HepG2 (cell line): ENCODE measurements around the gene LRP5. TPM values are rescaled to one million over a fixed set of nuclear protein-coding genes. Genes with fewer than 3 reads are reported as not detected.

Experiments
- FOXA3 ChIP-seq: IDR thresholded peaks from 2 replicates; pipeline ENCODE4 v1.6.1; 2016; ENCODE audit warnings: missing genetic modification reagents, missing compliant biosample characterization
- GZF1 ChIP-seq: sonication (generic); formaldehyde crosslinking; IDR thresholded peaks from 2 replicates; pipeline ENCODE4 v1.5.1; 2020; ENCODE audit warnings: mild to moderate bottlenecking, missing genetic modification reagents
- KDM4B ChIP-seq: sonication (generic); formaldehyde crosslinking; IDR thresholded peaks from 2 replicates; pipeline ENCODE4 v1.4.0; 2020; ENCODE audit warnings: missing genetic modification reagents
- MBD4 ChIP-seq: IDR thresholded peaks from 2 replicates; pipeline ENCODE4 v1.6.1; 2012; ENCODE audit warnings: low read length, inconsistent platforms, borderline replicate concordance
- RARA ChIP-seq: IDR thresholded peaks from 2 replicates; pipeline ENCODE4 v1.6.1; 2016; ENCODE audit warnings: missing genetic modification reagents, missing compliant biosample characterization
- RBM22 ChIP-seq: fragments of 200-400 bp; formaldehyde crosslinking; optimal IDR thresholded peaks from 2 replicates; pipeline ENCODE3; 2017; ENCODE audit warnings: mild to moderate bottlenecking, low read length, moderate library complexity
- RORA ChIP-seq: sonication (generic); formaldehyde crosslinking; IDR thresholded peaks from 2 replicates; pipeline ENCODE4 v1.5.0; 2020; ENCODE audit warnings: mild to moderate bottlenecking, missing genetic modification reagents, moderate library complexity
- SALL2 ChIP-seq: sonication (generic); formaldehyde crosslinking; IDR thresholded peaks from 2 replicates; pipeline ENCODE4 v1.8.1; 2023; ENCODE audit warnings: mild to moderate bottlenecking, missing genetic modification reagents, inconsistent platforms
- SMAD9 ChIP-seq: sonication (generic); formaldehyde crosslinking; IDR thresholded peaks from 2 replicates; pipeline ENCODE4 v1.5.1; 2020; ENCODE audit warnings: mild to moderate bottlenecking, missing genetic modification reagents
- SRY ChIP-seq: sonication (generic); formaldehyde crosslinking; IDR thresholded peaks from 2 replicates; pipeline ENCODE4 v1.8.0; 2022; ENCODE audit warnings: mild to moderate bottlenecking, missing genetic modification reagents
- YEATS4 ChIP-seq: sonication (generic); formaldehyde crosslinking; IDR thresholded peaks from 2 replicates; pipeline ENCODE4 v1.4.0; 2020; ENCODE audit warnings: missing genetic modification reagents, borderline replicate concordance
- ZFP90 ChIP-seq: sonication (generic); formaldehyde crosslinking; IDR thresholded peaks from 2 replicates; pipeline ENCODE4 v1.8.0; 2022; ENCODE audit warnings: missing genetic modification reagents, mild to moderate bottlenecking, inconsistent platforms, borderline replicate concordance
- ZNF331 ChIP-seq: sonication (generic); formaldehyde crosslinking; IDR thresholded peaks from 2 replicates; pipeline ENCODE4 v1.4.0; 2020; ENCODE audit warnings: missing genetic modification reagents
- ZNF891 ChIP-seq: sonication (generic); formaldehyde crosslinking; IDR thresholded peaks from 2 replicates; pipeline ENCODE4 v1.5.0; 2020; ENCODE audit warnings: mild to moderate bottlenecking, missing genetic modification reagents
- polyA plus RNA-seq, 8 experiments: library from polyadenylated mRNA; depleted of rRNA in 3 of 8; stranded (reverse) in 7 of 8; unstranded in 1 of 8; fragments of >200 nt; fragmentation: Illumina TruSeq in 4 of 8; extraction: Trizol in 4 of 8; gene quantifications; 2 replicates each; pipeline versions ENCODE4 v1.2.1 to v1.2.3, GENCODE V29; 2011 to 2016; ENCODE audit warnings: low read depth in 4 of 8, missing spikeins in 1 of 8, mixed read lengths in 1 of 8; ENCODE audit not compliant: insufficient read depth in 1 of 8
- total RNA-seq, 5 experiments: library from RNA; depleted of rRNA; stranded (reverse); fragments of >200 nt; fragmentation: Illumina TruSeq; extraction: Trizol; gene quantifications; 2 replicates each; pipeline ENCODE4 v1.2.3, GENCODE V29; 2016; ENCODE audit warnings: low read depth in 1 of 5
- TF ChIP-seq, protein P1 (sequence below): sonication (generic); formaldehyde crosslinking; IDR thresholded peaks from 2 replicates; pipeline ENCODE4; 2020; ENCODE audit warnings: missing genetic modification reagents, mild to moderate bottlenecking, borderline replicate concordance
- TF ChIP-seq, protein P2 (sequence below), 2 experiments: sonication (generic) in 1 of 2; formaldehyde crosslinking in 1 of 2; IDR thresholded peaks; 2 replicates each; pipeline versions ENCODE4 v1.5.1 to v1.6.1; 2011 to 2020; ENCODE audit warnings: borderline replicate concordance in 1 of 2, low read depth in 1 of 2, low read length in 1 of 2, mild to moderate bottlenecking in 1 of 2, missing genetic modification reagents in 1 of 2, moderate library complexity in 1 of 2
- TF ChIP-seq, protein P3 (sequence below): sonication (generic); formaldehyde crosslinking; IDR thresholded peaks from 2 replicates; pipeline ENCODE4 v1.8.0; 2022; ENCODE audit warnings: missing genetic modification reagents, low read depth, mild to moderate bottlenecking, borderline replicate concordance
- TF ChIP-seq, protein P4 (sequence below): IDR thresholded peaks from 2 replicates; pipeline ENCODE4 v1.6.1; 2012; ENCODE audit warnings: low read depth, low read length, improper control_type of control experiment
- TF ChIP-seq, protein P5 (sequence below): sonication (generic); formaldehyde crosslinking; IDR thresholded peaks from 2 replicates; pipeline ENCODE4 v1.5.0; 2020; ENCODE audit warnings: missing genetic modification reagents, mild to moderate bottlenecking, borderline replicate concordance
- TF ChIP-seq, protein P6 (sequence below): sonication (generic); formaldehyde crosslinking; IDR thresholded peaks from 2 replicates; pipeline ENCODE4 v1.5.1; 2020; ENCODE audit warnings: mild to moderate bottlenecking, missing genetic modification reagents, borderline replicate concordance

Gene LRP5
- total and polyA plus RNA-seq, 2 of the 13 experiments (the other 11 are each of a cell fraction or from before 2014, with no cell fraction given) = 40.4 to 64.0 TPM

DNA sequence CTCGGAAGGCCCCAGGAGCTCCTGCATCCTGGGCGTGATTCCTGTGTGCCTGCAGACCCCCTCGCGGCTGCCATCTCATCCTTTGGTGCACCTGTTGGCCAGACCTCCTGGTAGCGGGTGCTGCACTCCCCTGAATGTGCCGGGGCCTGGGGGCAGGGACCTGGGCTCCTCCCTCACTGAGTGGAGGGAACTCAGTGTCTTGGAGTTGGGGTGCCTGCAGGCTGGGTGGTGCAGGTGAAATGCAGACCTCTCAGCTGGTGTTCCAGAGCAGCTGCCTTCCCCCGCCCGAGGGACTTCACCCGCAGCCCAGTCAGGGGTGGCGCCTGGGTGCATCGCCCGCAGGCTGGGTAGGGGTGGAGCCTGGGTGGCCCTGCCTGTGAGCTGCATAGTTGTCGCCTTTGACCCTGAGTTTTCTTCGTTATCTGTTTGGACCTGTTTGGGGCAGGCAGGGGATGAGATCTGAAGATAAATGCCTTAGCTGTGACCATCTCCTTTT is 31.4 kb downstream of the LRP5 start (continued):
- no peak for TF ChIP-seq SALL2 (CRISPR knock-in tag)
- 0 out of 2 replicates have a peak, but pooled peaks have one; percentile 36 for TF ChIP-seq ZNF331 (CRISPR knock-in tag)
- no peak for TF ChIP-seq KDM4B (CRISPR knock-in tag)
- TF ChIP-seq, protein P1, sequence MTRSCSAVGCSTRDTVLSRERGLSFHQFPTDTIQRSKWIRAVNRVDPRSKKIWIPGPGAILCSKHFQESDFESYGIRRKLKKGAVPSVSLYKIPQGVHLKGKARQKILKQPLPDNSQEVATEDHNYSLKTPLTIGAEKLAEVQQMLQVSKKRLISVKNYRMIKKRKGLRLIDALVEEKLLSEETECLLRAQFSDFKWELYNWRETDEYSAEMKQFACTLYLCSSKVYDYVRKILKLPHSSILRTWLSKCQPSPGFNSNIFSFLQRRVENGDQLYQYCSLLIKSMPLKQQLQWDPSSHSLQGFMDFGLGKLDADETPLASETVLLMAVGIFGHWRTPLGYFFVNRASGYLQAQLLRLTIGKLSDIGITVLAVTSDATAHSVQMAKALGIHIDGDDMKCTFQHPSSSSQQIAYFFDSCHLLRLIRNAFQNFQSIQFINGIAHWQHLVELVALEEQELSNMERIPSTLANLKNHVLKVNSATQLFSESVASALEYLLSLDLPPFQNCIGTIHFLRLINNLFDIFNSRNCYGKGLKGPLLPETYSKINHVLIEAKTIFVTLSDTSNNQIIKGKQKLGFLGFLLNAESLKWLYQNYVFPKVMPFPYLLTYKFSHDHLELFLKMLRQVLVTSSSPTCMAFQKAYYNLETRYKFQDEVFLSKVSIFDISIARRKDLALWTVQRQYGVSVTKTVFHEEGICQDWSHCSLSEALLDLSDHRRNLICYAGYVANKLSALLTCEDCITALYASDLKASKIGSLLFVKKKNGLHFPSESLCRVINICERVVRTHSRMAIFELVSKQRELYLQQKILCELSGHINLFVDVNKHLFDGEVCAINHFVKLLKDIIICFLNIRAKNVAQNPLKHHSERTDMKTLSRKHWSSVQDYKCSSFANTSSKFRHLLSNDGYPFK = 0 out of 2 replicates have a peak, but pooled peaks have one; percentile 25
- TF ChIP-seq, protein P2, sequence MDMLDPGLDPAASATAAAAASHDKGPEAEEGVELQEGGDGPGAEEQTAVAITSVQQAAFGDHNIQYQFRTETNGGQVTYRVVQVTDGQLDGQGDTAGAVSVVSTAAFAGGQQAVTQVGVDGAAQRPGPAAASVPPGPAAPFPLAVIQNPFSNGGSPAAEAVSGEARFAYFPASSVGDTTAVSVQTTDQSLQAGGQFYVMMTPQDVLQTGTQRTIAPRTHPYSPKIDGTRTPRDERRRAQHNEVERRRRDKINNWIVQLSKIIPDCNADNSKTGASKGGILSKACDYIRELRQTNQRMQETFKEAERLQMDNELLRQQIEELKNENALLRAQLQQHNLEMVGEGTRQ (IDR thresholded peaks at IDR 0.05; ENCODE audit: low read depth, low read length) = no peak
- TF ChIP-seq, protein P2 (CRISPR knock-in tag; IDR thresholded peaks at IDR 0.05; ENCODE audit: borderline replicate concordance) = no peak
- TF ChIP-seq RORA = no peak
- TF ChIP-seq SMAD9 (CRISPR knock-in tag) = no peak
- peak; percentile 25; the same call in 1 of the 2 replicates for TF ChIP-seq RARA
- TF ChIP-seq, protein P3, sequence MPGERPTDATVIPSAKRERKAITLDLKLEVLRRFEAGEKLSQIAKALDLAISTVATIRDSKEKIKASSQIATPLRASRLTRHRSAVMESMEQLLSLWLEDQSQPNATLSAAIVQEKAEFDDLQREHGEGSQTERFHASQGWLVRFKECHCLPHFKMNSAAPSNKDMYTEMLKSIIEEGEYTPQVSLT (CRISPR knock-in tag) = no peak
- TF ChIP-seq FOXA3 = 0 out of 2 replicates have a peak, but pooled peaks have one; percentile 13
- TF ChIP-seq GZF1 (CRISPR knock-in tag) = no peak
- peak; percentile 11 for TF ChIP-seq RBM22
- TF ChIP-seq SRY (CRISPR knock-in tag) = no peak
- no peak for TF ChIP-seq ZFP90 (CRISPR knock-in tag)
- TF ChIP-seq MBD4 = no peak
- TF ChIP-seq, protein P4, sequence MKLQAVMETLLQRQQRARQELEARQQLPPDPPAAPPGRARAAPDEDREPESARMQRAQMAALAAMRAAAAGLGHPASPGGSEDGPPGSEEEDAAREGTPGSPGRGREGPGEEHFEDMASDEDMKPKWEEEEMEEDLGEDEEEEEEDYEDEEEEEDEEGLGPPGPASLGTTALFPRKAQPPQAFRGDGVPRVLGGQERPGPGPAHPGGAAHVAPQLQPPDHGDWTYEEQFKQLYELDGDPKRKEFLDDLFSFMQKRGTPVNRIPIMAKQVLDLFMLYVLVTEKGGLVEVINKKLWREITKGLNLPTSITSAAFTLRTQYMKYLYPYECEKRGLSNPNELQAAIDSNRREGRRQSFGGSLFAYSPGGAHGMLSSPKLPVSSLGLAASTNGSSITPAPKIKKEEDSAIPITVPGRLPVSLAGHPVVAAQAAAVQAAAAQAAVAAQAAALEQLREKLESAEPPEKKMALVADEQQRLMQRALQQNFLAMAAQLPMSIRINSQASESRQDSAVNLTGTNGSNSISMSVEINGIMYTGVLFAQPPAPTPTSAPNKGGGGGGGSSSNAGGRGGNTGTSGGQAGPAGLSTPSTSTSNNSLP = no peak
- TF ChIP-seq, protein P5, sequence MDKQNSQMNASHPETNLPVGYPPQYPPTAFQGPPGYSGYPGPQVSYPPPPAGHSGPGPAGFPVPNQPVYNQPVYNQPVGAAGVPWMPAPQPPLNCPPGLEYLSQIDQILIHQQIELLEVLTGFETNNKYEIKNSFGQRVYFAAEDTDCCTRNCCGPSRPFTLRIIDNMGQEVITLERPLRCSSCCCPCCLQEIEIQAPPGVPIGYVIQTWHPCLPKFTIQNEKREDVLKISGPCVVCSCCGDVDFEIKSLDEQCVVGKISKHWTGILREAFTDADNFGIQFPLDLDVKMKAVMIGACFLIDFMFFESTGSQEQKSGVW = no peak
- TF ChIP-seq YEATS4 (CRISPR knock-in tag) = no peak
- TF ChIP-seq, protein P6, sequence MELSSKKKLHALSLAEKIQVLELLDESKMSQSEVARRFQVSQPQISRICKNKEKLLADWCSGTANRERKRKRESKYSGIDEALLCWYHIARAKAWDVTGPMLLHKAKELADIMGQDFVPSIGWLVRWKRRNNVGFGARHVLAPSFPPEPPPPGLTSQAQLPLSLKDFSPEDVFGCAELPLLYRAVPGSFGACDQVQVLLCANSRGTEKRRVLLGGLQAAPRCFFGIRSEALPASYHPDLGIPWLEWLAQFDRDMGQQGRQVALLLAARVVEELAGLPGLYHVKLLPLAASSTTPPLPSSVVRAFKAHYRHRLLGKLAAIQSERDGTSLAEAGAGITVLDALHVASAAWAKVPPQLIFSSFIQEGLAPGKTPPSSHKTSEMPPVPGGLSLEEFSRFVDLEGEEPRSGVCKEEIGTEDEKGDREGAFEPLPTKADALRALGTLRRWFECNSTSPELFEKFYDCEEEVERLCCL (CRISPR knock-in tag) = no peak
- TF ChIP-seq ZNF891 (CRISPR knock-in tag) = 0 out of 2 replicates have a peak, but pooled peaks have one; percentile 44
